NB4 (cell line): ENCODE measurements around the gene TNFSF9.

Source experiments
- CTCF ChIP-seq: IDR thresholded peaks from one replicate; pipeline ENCODE4 v1.5.1; 2012; ENCODE audit warnings: low read depth, low read length
- POLR2A ChIP-seq: IDR thresholded peaks from 2 replicates; pipeline ENCODE4 v1.6.1; 2011; ENCODE audit warnings: mild to moderate bottlenecking; ENCODE audit not compliant: insufficient read length; ENCODE audit errors: extremely low read depth

GRCh38 chr19:6509118-6509971 is 21.5 kb upstream of the TNFSF9 start:
- TF ChIP-seq CTCF (no peak), POLR2A (no peak)
